ENCODE data around the gene IGSF3.
"Not testable (repeated sequence)": the region's sequence is repeated elsewhere in the genome, so short reads cannot be mapped to it uniquely, and the experiment has no call there.

DNA sequence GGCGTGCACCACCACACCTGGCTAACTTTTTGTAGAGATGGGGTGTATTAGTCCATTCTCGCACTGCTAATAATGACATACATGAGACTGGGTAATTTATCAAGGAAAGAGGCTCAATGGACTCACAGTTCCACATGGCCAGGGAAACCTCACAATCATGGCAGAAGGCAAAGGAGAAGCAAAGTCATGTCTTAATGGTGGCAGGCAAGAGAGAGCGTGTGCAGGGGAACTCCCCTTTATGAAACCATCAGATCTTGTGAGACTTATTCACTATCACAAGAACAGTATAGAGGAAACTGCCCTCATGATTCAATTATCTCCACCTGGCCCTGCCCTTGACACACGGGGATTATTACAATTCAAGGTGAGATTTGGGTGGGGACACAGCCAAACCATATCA is 105.1 kb downstream of the IGSF3 start:
- TF ChIP-seq POLR2AphosphoS5 (IDR thresholded peaks at IDR 0.05; ENCODE audit: borderline replicate concordance, low read depth, low read length); FOXP2 (optimal IDR thresholded peaks at IDR 0.05; ENCODE audit: control extremely low read depth, extremely low read length, insufficient read depth); EZH2 (IDR thresholded peaks at IDR 0.05): not testable (repeated sequence)
